BLaER1 (cell line): ENCODE data around the gene MECP2.
"Not testable (repeated sequence)": the region's sequence is repeated elsewhere in the genome, so short reads cannot be mapped to it uniquely, and the experiment has no call there.

Experiments used
- H3K27ac ChIP-seq: shearing (Covaris generic); formaldehyde crosslinking; 2 replicates; pipeline ENCODE4 v1.8.1; 2022
- H3K27me3 ChIP-seq: shearing (Covaris generic); formaldehyde crosslinking; 2 replicates; pipeline ENCODE4 v1.8.1; 2022
- H3K36me3 ChIP-seq: shearing (Covaris generic); formaldehyde crosslinking; 2 replicates; pipeline ENCODE4 v1.8.1; 2022
- H3K4me1 ChIP-seq: shearing (Covaris generic); formaldehyde crosslinking; 2 replicates; pipeline ENCODE4 v1.8.1; 2022
- H3K4me2 ChIP-seq: shearing (Covaris generic); formaldehyde crosslinking; 2 replicates; pipeline ENCODE4 v1.8.1; 2022
- H3K4me3 ChIP-seq: shearing (Covaris generic); formaldehyde crosslinking; 2 replicates; pipeline ENCODE4 v1.8.1; 2022
- H3K9ac ChIP-seq: shearing (Covaris generic); formaldehyde crosslinking; 2 replicates; pipeline ENCODE4 v1.8.1; 2022
- H3K9me3 ChIP-seq: shearing (Covaris generic); formaldehyde crosslinking; 2 replicates; pipeline ENCODE4 v1.8.1; 2022
- H4K20me1 ChIP-seq: shearing (Covaris generic); formaldehyde crosslinking; 2 replicates; pipeline ENCODE4 v1.8.1; 2022
- Cebpa-rat ChIP-seq: shearing (Covaris generic); IDR thresholded peaks from 2 replicates; pipeline ENCODE4 v1.8.1; 2022

The MECP2 gene

GRCh38 chrX:154097589-154098541 is at the start of gene MECP2:
TSS of gene MECP2 (minus strand) at chrX:154097717.
- Histone ChIP-seq H3K4me3 (peak within 1 kb of the TSS; percentile 71), H3K9me3 (peaks cover 15% of the 10 kb centered on the region; the same call in 1 of the 2 replicates), H4K20me1 (peaks cover 39% of the 10 kb centered on the region), H3K9ac (peak within 1 kb of the TSS; percentile 86), H3K27ac (peak within 1 kb of the TSS; percentile 94), H3K27me3 (peaks cover 72% of the 10 kb centered on the region), H3K36me3 (no peaks in the 10 kb centered on the region), H3K4me2 (peak within 1 kb of the TSS; percentile 70), H3K4me1 (peaks cover 39% of the 10 kb centered on the region)
- TF ChIP-seq Cebpa-rat, result no peak

- not testable (repeated sequence) for H3K4me3 ChIP-seq, H3K36me3 ChIP-seq, H3K9ac ChIP-seq, H3K27ac ChIP-seq, H3K4me1 ChIP-seq, H3K4me2 ChIP-seq, H4K20me1 ChIP-seq
- Histone ChIP-seq H3K9me3 (peaks cover 11% of the 10 kb centered on the region; the same call in 1 of the 2 replicates), H3K27me3 (peaks cover 28% of the 10 kb centered on the region)
These were observed 46.5 kb upstream of the MECP2 start, which contains the start of gene OPN1LW for GRCh38 chrX:154144010-154144409. TSS of gene OPN1LW (plus strand) at chrX:154144243. CDS start at chrX:154144284, 41 bp downstream.

GRCh38 chrX:154142950-154143745 is 45.6 kb upstream of the MECP2 start:
- no peak for TF ChIP-seq Cebpa-rat
- peaks cover 35% of the 10 kb centered on the region for H3K27me3 ChIP-seq
- H3K27ac ChIP-seq, result no peak overlapping the region
- no peaks in the 10 kb centered on the region for H4K20me1 ChIP-seq
- H3K9ac ChIP-seq, result no peak overlapping the region
- H3K9me3 ChIP-seq, result peaks cover 14% of the 10 kb centered on the region; the same call in 1 of the 2 replicates
- H3K36me3 ChIP-seq, result no peaks in the 10 kb centered on the region
- no peaks in the 10 kb centered on the region for H3K4me1 ChIP-seq
- no peak overlapping the region for H3K4me2 ChIP-seq
- no peak overlapping the region for H3K4me3 ChIP-seq

- Histone ChIP-seq H3K9ac (no peak overlapping the region), H3K4me3 (no peak overlapping the region), H4K20me1 (no peaks in the 10 kb centered on the region), H3K4me1 (0 out of 2 replicates have a peak, but pooled peaks cover 4% of the 10 kb centered on the region), H3K36me3 (no peaks in the 10 kb centered on the region), H3K27ac (no peak overlapping the region), H3K27me3 (peaks cover 34% of the 10 kb centered on the region), H3K4me2 (no peak overlapping the region), H3K9me3 (peaks cover 14% of the 10 kb centered on the region; the same call in 1 of the 2 replicates)
- TF ChIP-seq Cebpa-rat, result no peak
These were observed 44.9 kb upstream of the MECP2 start for GRCh38 chrX:154142386-154142785.

- peaks cover 19% of the 10 kb centered on the region for H3K4me1 ChIP-seq
- H3K36me3 ChIP-seq, result no peaks in the 10 kb centered on the region
- H3K9ac ChIP-seq, result no peak overlapping the region
- TF ChIP-seq Cebpa-rat, result no peak
- H4K20me1 ChIP-seq, result no peaks in the 10 kb centered on the region
- no peak overlapping the region for H3K27ac ChIP-seq
- H3K4me3 ChIP-seq, result no peak overlapping the region
- no peak overlapping the region for H3K4me2 ChIP-seq
- peaks cover 14% of the 10 kb centered on the region; the same call in 1 of the 2 replicates for H3K9me3 ChIP-seq
- peaks cover 38% of the 10 kb centered on the region for H3K27me3 ChIP-seq
These were observed 43.2 kb upstream of the MECP2 start for GRCh38 chrX:154140742-154141141.

- Histone ChIP-seq H3K27me3 (peaks cover 38% of the 10 kb centered on the region), H3K4me1 (peaks cover 24% of the 10 kb centered on the region), H3K27ac (no peak overlapping the region), H3K4me3 (no peak overlapping the region), H4K20me1 (no peaks in the 10 kb centered on the region), H3K36me3 (no peaks in the 10 kb centered on the region), H3K9me3 (peaks cover 14% of the 10 kb centered on the region; the same call in 1 of the 2 replicates), H3K4me2 (no peak overlapping the region), H3K9ac (no peak overlapping the region)
- no peak for TF ChIP-seq Cebpa-rat
These were observed 42.7 kb upstream of the MECP2 start for GRCh38 chrX:154140206-154140605.

- Histone ChIP-seq H3K9me3 (peaks cover 14% of the 10 kb centered on the region; the same call in 1 of the 2 replicates), H3K9ac (no peak overlapping the region), H3K36me3 (no peaks in the 10 kb centered on the region), H3K4me3 (no peak overlapping the region), H3K27ac (no peak overlapping the region), H3K4me1 (peaks cover 27% of the 10 kb centered on the region), H3K27me3 (peaks cover 46% of the 10 kb centered on the region), H3K4me2 (no peak overlapping the region), H4K20me1 (no peaks in the 10 kb centered on the region)
- no peak for TF ChIP-seq Cebpa-rat
These were observed 41.3 kb upstream of the MECP2 start for GRCh38 chrX:154138857-154139256.

- TF ChIP-seq Cebpa-rat, result no peak
- Histone ChIP-seq H3K36me3 (no peaks in the 10 kb centered on the region), H3K4me2 (peak overlapping the region; percentile 69), H3K27ac (peak overlapping the region; percentile 55), H3K4me3 (peak overlapping the region; percentile 38; the same call in 1 of the 2 replicates), H4K20me1 (no peaks in the 10 kb centered on the region; the same call in 1 of the 2 replicates), H3K4me1 (peaks cover 27% of the 10 kb centered on the region), H3K9me3 (0 out of 2 replicates have a peak, but pooled peaks cover 3% of the 10 kb centered on the region), H3K9ac (peak overlapping the region; percentile 49; the same call in 1 of the 2 replicates), H3K27me3 (peaks cover 53% of the 10 kb centered on the region)
These were observed 39.2 kb upstream of the MECP2 start for GRCh38 chrX:154136627-154137161.
